Choroid plexus epithelial cell (primary cell): Measurements from ENCODE around the gene SMC3.
A peak's percentile ranks its signal among the peaks of the same experiment; 100 is the strongest.

Experiments used
- DNase-seq: peaks from one replicate; pipeline ENCODE4 v3.0.0-alpha.2; 2010; ENCODE audit warnings: low read depth
- H3K4me3 ChIP-seq: 2 replicates; pipeline ENCODE4 v1.5.1; 2011; ENCODE audit warnings: low read depth, mild to moderate bottlenecking, control low read depth, low read length, moderate library complexity
- CTCF ChIP-seq: conservative IDR thresholded peaks from 2 replicates; pipeline ENCODE4 v1.5.1; 2011; ENCODE audit warnings: low read depth, mild to moderate bottlenecking, control low read depth, inconsistent platforms, low read length, moderate library complexity

Gene SMC3

GRCh38 chr10:110577056-110577455, 9.6 kb downstream of the SMC3 start:
- no peak for DNase-seq
- TF ChIP-seq CTCF: no peak
- H3K4me3 ChIP-seq: no peak overlapping the region

- DNase-seq: no peak
- TF ChIP-seq CTCF: no peak
- H3K4me3 ChIP-seq: no peak overlapping the region
These were observed 16.5 kb downstream of the SMC3 start for GRCh38 chr10:110584006-110584405.

- TF ChIP-seq CTCF: no peak
- H3K4me3 ChIP-seq: no peak overlapping the region
- DNase-seq: no peak
These were observed 24.3 kb downstream of the SMC3 start for GRCh38 chr10:110591760-110592159.

- TF ChIP-seq CTCF: no peak
- DNase-seq: no peak
- H3K4me3 ChIP-seq: no peak overlapping the region
These were observed 30.0 kb downstream of the SMC3 start for GRCh38 chr10:110597476-110597875.

- H3K4me3 ChIP-seq: no peak overlapping the region
- peak; percentile 76 for TF ChIP-seq CTCF
- DNase-seq: peak; percentile 85
These were observed 33.1 kb downstream of the SMC3 start for GRCh38 chr10:110600487-110601101.

- no peak overlapping the region for H3K4me3 ChIP-seq
- no peak for TF ChIP-seq CTCF
- no peak for DNase-seq
These were observed 34.1 kb downstream of the SMC3 start for GRCh38 chr10:110601581-110601980.

GRCh38 chr10:110608087-110608486, 40.6 kb downstream of the SMC3 start:
- TF ChIP-seq CTCF: no peak
- no peak for DNase-seq
- no peak overlapping the region for H3K4me3 ChIP-seq
